Bronchial epithelial cell (primary cell): ENCODE measurements around the gene PPP2CA. TPM values are rescaled to one million over a fixed set of nuclear protein-coding genes. Genes with fewer than 3 reads are reported as not detected.

Experiments
- DNase-seq: peaks from one replicate; pipeline ENCODE4 v3.0.0-alpha.2; 2010; ENCODE audit warnings: low read depth
- FAIRE-seq: peaks from 2 replicates; lab custom pipeline; 2011; peaks lifted over from hg19 to GRCh38; lab: Jason Lieb, UNC
- H3K27me3 ChIP-seq: 2 replicates; pipeline ENCODE4 v1.5.1; 2011; ENCODE audit warnings: low read length; ENCODE audit not compliant: control insufficient read depth, insufficient read depth
- H3K36me3 ChIP-seq: 2 replicates; pipeline ENCODE4 v1.5.1; 2011; ENCODE audit warnings: low read length; ENCODE audit not compliant: control insufficient read depth, insufficient read depth
- H3K4me3 ChIP-seq: 2 replicates; pipeline ENCODE4 v1.5.1; 2011; ENCODE audit warnings: mild to moderate bottlenecking, low read depth, low read length, control low read depth
- CTCF ChIP-seq: IDR thresholded peaks from 2 replicates; pipeline ENCODE4 v1.5.1; 2011; ENCODE audit warnings: mild to moderate bottlenecking, moderate library complexity, low read length, control low read depth, inconsistent platforms; ENCODE audit not compliant: insufficient read depth, severe bottlenecking
- total RNA-seq: library from RNA; depleted of rRNA; stranded (reverse); fragments of >200 nt; gene quantifications from 2 replicates; pipeline ENCODE4 v1.2.1, GENCODE V29; 2014

The PPP2CA gene
- total RNA-seq, 1 donor from 2014 or later, result 133 TPM

DNA sequence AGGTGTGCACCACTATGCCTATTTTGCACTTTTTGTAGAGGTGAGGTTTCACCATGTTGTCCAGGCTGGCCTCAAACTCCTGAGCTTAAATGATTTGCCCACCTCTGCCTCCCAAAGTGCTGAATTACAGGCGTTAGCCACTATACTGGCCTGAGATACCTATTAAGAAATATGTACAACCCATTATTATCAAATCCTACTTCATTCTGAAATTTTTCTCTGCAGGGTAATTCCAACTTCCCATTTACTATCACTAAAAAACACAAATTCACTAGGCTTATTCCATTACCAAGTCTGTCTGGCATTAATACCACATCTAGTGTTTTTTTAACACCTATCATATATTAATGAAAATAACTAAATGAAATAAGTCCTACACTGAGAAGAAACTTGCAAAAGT is 18.2 kb downstream of the PPP2CA start:
- FAIRE-seq (no peak), DNase-seq (no peak)
- Histone ChIP-seq H3K36me3 (peaks cover 4% of the 10 kb centered on the region), H3K4me3 (no peak overlapping the region), H3K27me3 (no peaks in the 10 kb centered on the region)
- no peak for TF ChIP-seq CTCF

GRCh38 chr5:134206627-134207160 is 19.2 kb downstream of the PPP2CA start:
- DNase-seq (no peak), FAIRE-seq (no peak)
- Histone ChIP-seq H3K4me3 (no peak overlapping the region), H3K36me3 (peaks cover 7% of the 10 kb centered on the region), H3K27me3 (no peaks in the 10 kb centered on the region)
- no peak for TF ChIP-seq CTCF

DNA sequence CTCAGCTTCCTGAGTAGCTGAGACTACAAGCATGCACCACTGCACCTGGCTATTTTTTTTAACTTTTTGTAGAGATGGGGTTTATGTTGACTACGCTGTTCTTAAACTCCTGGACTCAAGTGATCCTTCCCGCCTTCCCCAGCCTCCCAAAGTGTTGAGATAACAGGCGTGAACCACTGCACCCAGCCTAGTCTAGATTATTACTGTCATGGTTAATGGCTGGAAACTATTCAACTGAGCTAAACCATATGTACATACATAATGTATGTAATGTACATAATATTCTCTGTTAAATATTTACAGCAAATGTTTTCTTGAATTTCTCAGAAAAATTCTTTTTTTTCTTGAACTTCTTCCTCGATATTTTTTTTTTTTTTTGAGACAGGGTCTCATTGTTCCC is 21.3 kb downstream of the PPP2CA start:
- no peak for DNase-seq
- no peak for FAIRE-seq
- Histone ChIP-seq H3K27me3 (no peaks in the 10 kb centered on the region), H3K4me3 (no peak overlapping the region), H3K36me3 (peaks cover 8% of the 10 kb centered on the region)
- no peak for TF ChIP-seq CTCF

- no peak for TF ChIP-seq CTCF
- H3K4me3 ChIP-seq, result no peak overlapping the region
- H3K36me3 ChIP-seq, result peaks cover 10% of the 10 kb centered on the region
- FAIRE-seq, result no peak
- no peak for DNase-seq
- H3K27me3 ChIP-seq, result no peaks in the 10 kb centered on the region
Measured at GRCh38 chr5:134203630-134204029, 22.2 kb downstream of the PPP2CA start.

DNA sequence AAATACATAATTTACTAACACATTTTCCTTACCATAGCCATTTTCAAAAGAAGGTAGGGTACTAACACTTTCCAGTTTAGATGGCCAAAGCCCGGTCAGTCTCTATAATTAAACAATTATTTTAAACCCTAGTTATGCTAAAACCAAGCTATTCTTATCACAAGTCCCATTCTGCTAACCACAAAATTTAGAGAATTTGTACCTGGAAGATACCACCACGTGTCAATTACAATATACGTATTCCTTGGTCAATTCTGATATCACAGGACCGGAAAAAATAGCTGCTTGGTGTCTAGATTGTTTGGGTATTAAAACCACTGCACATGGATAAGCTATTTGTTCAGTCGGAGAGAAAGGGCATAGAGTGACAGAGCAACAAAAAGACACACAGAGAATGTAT is 30.2 kb downstream of the PPP2CA start:
- H3K36me3 ChIP-seq, result peaks cover 5% of the 10 kb centered on the region
- FAIRE-seq, result no peak
- H3K4me3 ChIP-seq, result no peak overlapping the region

More for the DNA sequence above, 30.2 kb downstream of the PPP2CA start:
- H3K27me3 ChIP-seq, result no peaks in the 10 kb centered on the region
- no peak for TF ChIP-seq CTCF
- no peak for DNase-seq
